Measurements from ENCODE around the gene CDC34.

CDC34 gene

DNA sequence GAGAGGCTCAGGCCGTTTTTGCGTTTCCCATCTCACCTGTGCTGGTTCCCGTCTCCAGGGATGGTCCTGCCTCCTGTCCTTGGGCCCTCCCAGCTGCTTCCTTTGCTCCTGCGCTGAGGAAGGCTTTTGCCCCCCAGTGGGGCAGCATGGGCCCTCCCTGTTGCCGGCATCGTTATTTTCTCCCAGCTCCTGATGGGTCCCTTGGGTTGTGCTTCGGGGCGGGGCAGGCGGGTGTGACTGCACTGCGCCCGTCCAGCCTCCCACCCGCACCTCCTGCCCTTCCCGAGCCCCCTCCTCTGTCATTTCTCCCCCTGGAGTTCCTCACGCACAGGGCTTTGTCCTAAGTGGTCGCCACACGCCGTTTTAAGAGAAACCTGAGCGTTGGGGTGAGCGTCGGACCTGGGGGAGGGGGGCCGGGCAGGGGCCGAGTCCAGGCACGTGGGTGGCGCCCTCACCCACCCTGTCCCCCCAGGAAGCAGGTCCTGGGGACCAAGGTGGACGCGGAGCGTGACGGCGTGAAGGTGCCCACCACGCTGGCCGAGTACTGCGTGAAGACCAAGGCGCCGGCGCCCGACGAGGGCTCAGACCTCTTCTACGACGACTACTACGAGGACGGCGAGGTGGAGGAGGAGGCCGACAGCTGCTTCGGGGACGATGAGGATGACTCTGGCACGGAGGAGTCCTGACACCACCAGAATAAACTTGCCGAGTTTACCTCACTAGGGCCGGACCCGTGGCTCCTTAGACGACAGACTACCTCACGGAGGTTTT lies 9.5 kb downstream of the CDC34 start:
- Histone ChIP-seq H3K27ac (replicated peaks) (no peak overlapping the region), H3K4me3 (replicated peaks; ENCODE audit: insufficient read depth, low read length) (no peak overlapping the region)
- TF ChIP-seq GABPA (IDR thresholded peaks at IDR 0.05; ENCODE audit: low read depth) (no peak), SPI1 (IDR thresholded peaks at IDR 0.05; ENCODE audit: borderline replicate concordance, low read depth) (no peak)

DNA sequence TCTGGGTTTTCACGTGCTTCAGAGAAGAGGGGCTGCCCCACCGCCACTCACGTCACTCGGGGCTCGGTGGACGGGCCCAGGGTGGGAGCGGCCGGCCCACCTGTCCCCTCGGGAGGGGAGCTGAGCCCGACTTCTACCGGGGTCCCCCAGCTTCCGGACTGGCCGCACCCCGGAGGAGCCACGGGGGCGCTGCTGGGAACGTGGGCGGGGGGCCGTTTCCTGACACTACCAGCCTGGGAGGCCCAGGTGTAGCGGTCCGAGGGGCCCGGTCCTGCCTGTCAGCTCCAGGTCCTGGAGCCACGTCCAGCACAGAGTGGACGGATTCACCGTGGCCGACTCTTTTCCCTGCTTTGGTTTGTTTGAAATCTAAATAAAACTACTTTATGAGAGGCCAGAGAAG lies 10.1 kb downstream of the CDC34 start:
- no peak overlapping the region for H3K4me3 ChIP-seq (replicated peaks; ENCODE audit: insufficient read depth, low read length)
- no peak for DNase-seq (ENCODE audit: low read depth in 1 of 2, low spot score in 1 of 2)

More for the DNA sequence above, 9.5 kb downstream of the CDC34 start:
- no peaks in the 10 kb centered on the region for H3K27me3 ChIP-seq (ENCODE audit: insufficient read depth, poor library complexity, severe bottlenecking)
- no peak for DNase-seq (ENCODE audit: low read depth in 1 of 2, low spot score in 1 of 2)

DNA sequence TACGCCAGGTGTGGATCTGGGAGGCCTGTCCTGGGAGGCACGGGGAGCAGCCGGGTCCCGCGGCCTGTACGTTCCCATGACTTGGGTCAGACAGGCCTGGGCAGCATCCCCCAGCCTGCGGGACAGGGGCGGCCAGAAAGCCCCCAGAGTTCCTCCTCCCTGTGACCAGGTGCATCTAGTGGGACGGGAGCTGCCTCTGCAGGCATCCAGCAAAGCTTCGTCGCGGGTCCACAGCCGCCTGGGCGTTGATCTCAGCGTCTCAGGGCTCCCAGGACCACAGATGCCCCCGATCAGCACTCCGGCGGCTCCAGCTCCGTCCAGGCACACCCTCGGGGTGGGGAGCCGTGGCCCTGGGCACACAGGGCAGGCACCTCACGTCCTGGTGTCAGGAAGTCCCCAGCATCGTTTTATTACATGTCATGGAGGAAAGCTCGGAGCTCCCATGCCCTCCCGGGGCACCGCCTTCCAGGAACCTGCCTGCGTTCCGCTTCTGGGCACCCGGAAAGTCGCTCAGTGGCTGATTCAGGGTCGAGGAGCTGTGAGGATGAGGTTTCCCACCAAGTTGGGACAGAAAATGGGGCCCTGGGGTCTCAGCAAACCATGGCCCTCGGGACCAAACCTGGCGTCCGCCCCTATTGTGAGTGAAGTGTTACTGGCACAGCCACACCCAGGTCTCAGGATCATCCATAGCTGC lies 10.8 kb downstream of the CDC34 start:
- Histone ChIP-seq H3K4me3 (replicated peaks; ENCODE audit: insufficient read depth, low read length) (no peak overlapping the region), H3K27me3 (ENCODE audit: insufficient read depth, poor library complexity, severe bottlenecking) (no peaks in the 10 kb centered on the region), H3K27ac (replicated peaks) (no peak overlapping the region)
- no peak for DNase-seq (ENCODE audit: low read depth in 1 of 2, low spot score in 1 of 2)
- no peak for TF ChIP-seq GABPA (IDR thresholded peaks at IDR 0.05; ENCODE audit: low read depth)
- TF ChIP-seq, protein P1, sequence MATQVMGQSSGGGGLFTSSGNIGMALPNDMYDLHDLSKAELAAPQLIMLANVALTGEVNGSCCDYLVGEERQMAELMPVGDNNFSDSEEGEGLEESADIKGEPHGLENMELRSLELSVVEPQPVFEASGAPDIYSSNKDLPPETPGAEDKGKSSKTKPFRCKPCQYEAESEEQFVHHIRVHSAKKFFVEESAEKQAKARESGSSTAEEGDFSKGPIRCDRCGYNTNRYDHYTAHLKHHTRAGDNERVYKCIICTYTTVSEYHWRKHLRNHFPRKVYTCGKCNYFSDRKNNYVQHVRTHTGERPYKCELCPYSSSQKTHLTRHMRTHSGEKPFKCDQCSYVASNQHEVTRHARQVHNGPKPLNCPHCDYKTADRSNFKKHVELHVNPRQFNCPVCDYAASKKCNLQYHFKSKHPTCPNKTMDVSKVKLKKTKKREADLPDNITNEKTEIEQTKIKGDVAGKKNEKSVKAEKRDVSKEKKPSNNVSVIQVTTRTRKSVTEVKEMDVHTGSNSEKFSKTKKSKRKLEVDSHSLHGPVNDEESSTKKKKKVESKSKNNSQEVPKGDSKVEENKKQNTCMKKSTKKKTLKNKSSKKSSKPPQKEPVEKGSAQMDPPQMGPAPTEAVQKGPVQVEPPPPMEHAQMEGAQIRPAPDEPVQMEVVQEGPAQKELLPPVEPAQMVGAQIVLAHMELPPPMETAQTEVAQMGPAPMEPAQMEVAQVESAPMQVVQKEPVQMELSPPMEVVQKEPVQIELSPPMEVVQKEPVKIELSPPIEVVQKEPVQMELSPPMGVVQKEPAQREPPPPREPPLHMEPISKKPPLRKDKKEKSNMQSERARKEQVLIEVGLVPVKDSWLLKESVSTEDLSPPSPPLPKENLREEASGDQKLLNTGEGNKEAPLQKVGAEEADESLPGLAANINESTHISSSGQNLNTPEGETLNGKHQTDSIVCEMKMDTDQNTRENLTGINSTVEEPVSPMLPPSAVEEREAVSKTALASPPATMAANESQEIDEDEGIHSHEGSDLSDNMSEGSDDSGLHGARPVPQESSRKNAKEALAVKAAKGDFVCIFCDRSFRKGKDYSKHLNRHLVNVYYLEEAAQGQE (IDR thresholded peaks at IDR 0.05; ENCODE audit: insufficient replicate concordance, low read depth), result no peak
- TF ChIP-seq POLR2AphosphoS5 (IDR thresholded peaks at IDR 0.05; ENCODE audit: low read depth), result no peak
- TF ChIP-seq, protein P2, sequence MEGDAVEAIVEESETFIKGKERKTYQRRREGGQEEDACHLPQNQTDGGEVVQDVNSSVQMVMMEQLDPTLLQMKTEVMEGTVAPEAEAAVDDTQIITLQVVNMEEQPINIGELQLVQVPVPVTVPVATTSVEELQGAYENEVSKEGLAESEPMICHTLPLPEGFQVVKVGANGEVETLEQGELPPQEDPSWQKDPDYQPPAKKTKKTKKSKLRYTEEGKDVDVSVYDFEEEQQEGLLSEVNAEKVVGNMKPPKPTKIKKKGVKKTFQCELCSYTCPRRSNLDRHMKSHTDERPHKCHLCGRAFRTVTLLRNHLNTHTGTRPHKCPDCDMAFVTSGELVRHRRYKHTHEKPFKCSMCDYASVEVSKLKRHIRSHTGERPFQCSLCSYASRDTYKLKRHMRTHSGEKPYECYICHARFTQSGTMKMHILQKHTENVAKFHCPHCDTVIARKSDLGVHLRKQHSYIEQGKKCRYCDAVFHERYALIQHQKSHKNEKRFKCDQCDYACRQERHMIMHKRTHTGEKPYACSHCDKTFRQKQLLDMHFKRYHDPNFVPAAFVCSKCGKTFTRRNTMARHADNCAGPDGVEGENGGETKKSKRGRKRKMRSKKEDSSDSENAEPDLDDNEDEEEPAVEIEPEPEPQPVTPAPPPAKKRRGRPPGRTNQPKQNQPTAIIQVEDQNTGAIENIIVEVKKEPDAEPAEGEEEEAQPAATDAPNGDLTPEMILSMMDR (IDR thresholded peaks at IDR 0.05; ENCODE audit: insufficient read depth, low read length), result no peak
- TF ChIP-seq SPI1 (IDR thresholded peaks at IDR 0.05; ENCODE audit: borderline replicate concordance, low read depth), result no peak

More for the DNA sequence above, 10.1 kb downstream of the CDC34 start:
- Histone ChIP-seq H3K27me3 (ENCODE audit: insufficient read depth, poor library complexity, severe bottlenecking) (no peaks in the 10 kb centered on the region), H3K27ac (replicated peaks) (no peak overlapping the region)
- no peak for TF ChIP-seq GABPA (IDR thresholded peaks at IDR 0.05; ENCODE audit: low read depth)
- no peak for TF ChIP-seq SPI1 (IDR thresholded peaks at IDR 0.05; ENCODE audit: borderline replicate concordance, low read depth)
- TF ChIP-seq, protein P1 (IDR thresholded peaks at IDR 0.05; ENCODE audit: insufficient replicate concordance, low read depth), result no peak
- TF ChIP-seq POLR2AphosphoS5 (IDR thresholded peaks at IDR 0.05; ENCODE audit: low read depth), result no peak
- TF ChIP-seq, protein P2 (IDR thresholded peaks at IDR 0.05; ENCODE audit: insufficient read depth, low read length), result no peak

DNA sequence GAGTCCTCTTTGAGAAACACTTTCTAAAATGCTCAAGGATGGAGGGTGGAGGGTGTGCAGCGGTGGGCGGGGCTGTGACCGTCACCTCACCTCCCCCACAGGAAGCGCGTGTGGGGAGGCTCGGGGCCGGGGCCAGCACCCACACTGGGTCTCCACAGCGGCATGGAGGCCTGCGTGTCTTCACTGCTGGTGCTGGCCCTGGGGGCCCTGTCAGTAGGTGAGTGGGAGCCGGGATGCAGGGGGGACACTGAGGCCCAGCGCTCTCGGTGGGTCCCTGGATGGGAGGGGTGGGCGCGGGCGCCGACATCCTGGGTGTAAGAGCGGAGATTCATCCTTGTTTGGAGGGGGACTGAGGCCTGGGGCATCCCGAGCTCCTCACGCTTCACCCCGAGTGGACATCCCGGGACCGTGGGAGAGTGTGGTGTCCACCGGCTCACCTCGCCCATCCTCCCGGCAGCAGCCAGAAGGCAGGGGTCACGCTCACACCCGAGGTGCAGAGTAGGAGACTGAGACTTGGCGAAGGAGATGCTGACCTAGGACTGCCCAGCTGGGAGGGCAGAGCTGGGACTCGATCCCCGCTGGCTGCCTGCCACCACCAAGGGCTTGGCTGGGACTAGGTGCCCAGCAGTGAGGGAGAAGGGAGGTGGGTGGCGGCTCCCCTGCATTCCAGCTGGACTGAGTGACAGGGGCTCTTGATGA lies 12.5 kb downstream of the CDC34 start, which contains the start of gene GZMM:
GZMM (plus strand) TSS at position 144 of the 699 bp plus-strand sequence; CDS start at position 163, 19 bp downstream.
- no peak within 1 kb of the TSS for H3K4me3 ChIP-seq (replicated peaks; ENCODE audit: insufficient read depth, low read length)
- no peak within 1 kb of the TSS for H3K27ac ChIP-seq (replicated peaks)
- H3K27me3 ChIP-seq (ENCODE audit: insufficient read depth, poor library complexity, severe bottlenecking), result no peaks in the 10 kb centered on the region
- DNase-seq (ENCODE audit: low read depth in 1 of 2, low spot score in 1 of 2), result no peak
- TF ChIP-seq, protein P1 (IDR thresholded peaks at IDR 0.05; ENCODE audit: insufficient replicate concordance, low read depth), result no peak
- no peak for TF ChIP-seq POLR2AphosphoS5 (IDR thresholded peaks at IDR 0.05; ENCODE audit: low read depth)
- TF ChIP-seq GABPA (IDR thresholded peaks at IDR 0.05; ENCODE audit: low read depth), result no peak
- TF ChIP-seq, protein P2 (IDR thresholded peaks at IDR 0.05; ENCODE audit: insufficient read depth, low read length), result no peak
- TF ChIP-seq SPI1 (IDR thresholded peaks at IDR 0.05; ENCODE audit: borderline replicate concordance, low read depth), result no peak
